ENCODE data around the gene WDR18.

DNA sequence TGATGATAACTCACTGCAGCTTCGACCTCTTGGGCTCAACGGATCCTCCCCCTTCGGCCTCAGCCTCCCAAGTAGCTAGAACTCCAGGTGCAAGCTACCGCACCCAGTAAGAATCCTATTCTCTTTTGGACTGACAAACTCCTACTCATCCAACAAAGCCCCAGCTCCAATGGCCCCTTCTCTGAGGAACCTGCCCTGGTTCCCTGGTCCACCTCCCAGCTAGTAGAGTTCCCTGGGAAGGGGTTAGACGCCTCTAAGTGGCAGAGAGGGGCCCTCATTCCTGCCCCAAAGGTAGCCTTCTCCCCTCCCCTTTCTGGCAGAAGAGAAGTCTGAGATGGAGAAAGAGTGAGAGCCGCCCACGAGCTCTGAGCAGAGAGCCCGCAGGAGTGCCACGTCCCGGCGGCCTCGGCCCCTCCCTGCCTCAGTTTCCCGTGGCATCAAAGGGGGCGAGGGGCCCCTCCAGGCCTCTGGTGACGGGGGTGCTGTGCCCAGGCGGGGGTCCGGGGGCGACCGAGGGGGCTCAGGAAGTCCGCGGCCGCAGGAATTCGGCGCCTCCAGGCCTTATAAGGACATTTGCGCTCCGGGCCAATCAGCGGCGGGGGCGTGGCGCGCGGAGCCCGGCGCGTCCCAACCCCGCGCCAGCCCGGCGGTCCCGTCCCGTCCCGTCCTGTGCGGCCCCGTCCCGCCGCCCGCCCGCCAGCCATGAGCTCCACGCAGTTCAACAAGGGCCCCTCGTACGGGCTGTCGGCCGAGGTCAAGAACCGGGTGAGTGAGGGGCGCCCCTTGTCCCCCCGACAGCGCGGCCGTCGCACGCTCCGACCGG, 42.0 kb downstream of the WDR18 start, which contains the start of gene CNN2:
- TF ChIP-seq YY1 (IDR thresholded peaks at IDR 0.05; ENCODE audit: insufficient read depth, insufficient read length) (no peak), SUZ12 (IDR thresholded peaks at IDR 0.05; ENCODE audit: extremely low read depth, insufficient read depth, insufficient read length) (no peak), ZNF274 (IDR thresholded peaks at IDR 0.05; ENCODE audit: low read depth, low read length) (no peak)

Data from NT2/D1 (cell line).